NCI-H146 treated with DMSO at 0.1 percent for 48 hours (cell line): ENCODE results near the gene LRAT.
"Not testable (repeated sequence)": the region's sequence is repeated elsewhere in the genome, so short reads cannot be mapped to it uniquely, and the experiment has no call there.

Experiments
- DNase-seq: peaks from one replicate; lab custom pipeline; 2025; ENCODE audit not compliant: unreplicated experiment; lab: John Stamatoyannopoulos, UW

Gene LRAT

GRCh38 chr4:154743683-154744340 is at the start of gene LRAT:
TSS of gene LRAT (plus strand) at chr4:154744000. CDS start at chr4:154744327, 327 bp downstream.
- DNase-seq: no peak

GRCh38 chr4:154707877-154708276 is 35.9 kb upstream of the LRAT start:
- no peak for DNase-seq

- no peak for DNase-seq
These were observed 34.2 kb upstream of the LRAT start for GRCh38 chr4:154709550-154709949.

GRCh38 chr4:154711522-154711921 is 32.3 kb upstream of the LRAT start:
- no peak for DNase-seq

GRCh38 chr4:154714339-154715040 is 29.3 kb upstream of the LRAT start:
- DNase-seq: no peak

GRCh38 chr4:154719087-154719486 is 24.7 kb upstream of the LRAT start:
- DNase-seq: no peak

GRCh38 chr4:154720123-154720522 is 23.7 kb upstream of the LRAT start:
- DNase-seq: no peak

- DNase-seq: no peak
These were observed 23.1 kb upstream of the LRAT start for GRCh38 chr4:154720618-154721267.

GRCh38 chr4:154722262-154722661 is 21.5 kb upstream of the LRAT start:
- DNase-seq: no peak

GRCh38 chr4:154723601-154724000 is 20.2 kb upstream of the LRAT start:
- DNase-seq: not testable (repeated sequence)

- DNase-seq: no peak
These were observed 16.3 kb upstream of the LRAT start for GRCh38 chr4:154727540-154727939.

- DNase-seq: no peak
These were observed 12.0 kb upstream of the LRAT start for GRCh38 chr4:154731756-154732155.

- DNase-seq: no peak
These were observed 11.1 kb upstream of the LRAT start for GRCh38 chr4:154732669-154733068.

GRCh38 chr4:154736770-154737169 is 7.0 kb upstream of the LRAT start:
- no peak for DNase-seq

- no peak for DNase-seq
These were observed 5.4 kb upstream of the LRAT start for GRCh38 chr4:154738426-154738825.

GRCh38 chr4:154739111-154739510 is 4.7 kb upstream of the LRAT start:
- no peak for DNase-seq

- no peak for DNase-seq
These were observed 3.3 kb upstream of the LRAT start for GRCh38 chr4:154740462-154740861.

- DNase-seq: no peak
These were observed 2.6 kb upstream of the LRAT start for GRCh38 chr4:154741131-154741665.

- DNase-seq: no peak
These were observed 1.6 kb upstream of the LRAT start for GRCh38 chr4:154741922-154742850.

- no peak for DNase-seq
These were observed 634 bp downstream of the LRAT start for GRCh38 chr4:154744341-154744926.
